IMR-90 (cell line): ENCODE measurements around the gene XRCC3. TPM values are rescaled to one million over a fixed set of nuclear protein-coding genes. Genes with fewer than 3 reads are reported as not detected.

Experiments used
- ATAC-seq: fragments of 200-7000 bp; cut with Tn5 transposase; 2 replicates; pipeline ENCODE4 v1.9.1; 2020; ENCODE audit warnings: low read depth, mild to moderate bottlenecking, moderate library complexity
- BruUV-seq: library from RNA; stranded (reverse); fragments of 400-500 nt; replicated peaks from 2 replicates; lab custom pipeline; 2021; lab: Mats Ljungman, UMichigan
- CTCF ChIA-PET: fragments of 300-600 bp; formaldehyde crosslinking; extraction: SDS; loops from one replicate; lab custom pipeline; 2021; ENCODE audit warnings: antibody characterized with exemption; lab: Yijun Ruan, JAX
- POLR2A ChIA-PET: fragments of 300-600 bp; sonication (Branson Sonifier 250); formaldehyde crosslinking; loops from one replicate; lab custom pipeline; 2022; ENCODE audit warnings: antibody characterized with exemption; ENCODE audit not compliant: unreplicated experiment; lab: Charles Lee
- DNase-seq: peaks from one replicate; pipeline ENCODE4 v3.0.0; 2013
- H2AFZ ChIP-seq: replicated peaks from 2 replicates; pipeline ENCODE3; 2013; ENCODE audit warnings: low read length, mild to moderate bottlenecking; ENCODE audit not compliant: poor library complexity
- H2AK5ac ChIP-seq: 2 replicates; pipeline ENCODE4 v1.6.1; 2013; ENCODE audit warnings: low read depth, low read length, inconsistent platforms
- H2AK9ac ChIP-seq: replicated peaks from 2 replicates; pipeline ENCODE3; 2013; ENCODE audit warnings: mild to moderate bottlenecking, low read depth, low read length, moderate library complexity; ENCODE audit not compliant: poor library complexity
- H2BK120ac ChIP-seq: 2 replicates; pipeline ENCODE4 v1.6.1; 2013; ENCODE audit warnings: low read depth, low read length, inconsistent platforms
- H2BK15ac ChIP-seq: 3 replicates; pipeline ENCODE4 v1.6.1; 2013; ENCODE audit warnings: low read depth, low read length, inconsistent platforms
- H2BK20ac ChIP-seq: 2 replicates; pipeline ENCODE4 v1.6.1; 2013; ENCODE audit warnings: low read depth, mild to moderate bottlenecking, inconsistent platforms, low read length, moderate library complexity
- H2BK5ac ChIP-seq: 2 replicates; pipeline ENCODE4 v1.6.1; 2013; ENCODE audit warnings: mild to moderate bottlenecking, low read depth, low read length, inconsistent platforms; ENCODE audit not compliant: poor library complexity, severe bottlenecking
- H3K14ac ChIP-seq: replicated peaks from 2 replicates; pipeline ENCODE4 v1.6.1; 2013; ENCODE audit warnings: low read depth, low read length, inconsistent platforms
- H3K18ac ChIP-seq: 2 replicates; pipeline ENCODE4 v1.6.1; 2013; ENCODE audit warnings: low read depth, low read length, control low read depth
- H3K23ac ChIP-seq: 2 replicates; pipeline ENCODE4 v1.6.1; 2013; ENCODE audit warnings: low read depth, low read length, inconsistent platforms
- H3K27ac ChIP-seq: 2 replicates; pipeline ENCODE4 v1.5.1; 2013; ENCODE audit warnings: mild to moderate bottlenecking, control low read depth, low read length; ENCODE audit not compliant: insufficient read depth
- H3K27me3 ChIP-seq: 2 replicates; pipeline ENCODE4 v1.6.1; 2013; ENCODE audit warnings: low read length; ENCODE audit not compliant: control insufficient read depth, insufficient read depth
- H3K36me3 ChIP-seq: 2 replicates; pipeline ENCODE4 v1.6.1; 2013; ENCODE audit warnings: low read length, mixed read lengths; ENCODE audit not compliant: control insufficient read depth, insufficient read depth
- H3K4ac ChIP-seq: 2 replicates; pipeline ENCODE4 v1.6.1; 2013; ENCODE audit warnings: low read depth, low read length, inconsistent platforms
- H3K4me1 ChIP-seq: 2 replicates; pipeline ENCODE4 v1.6.1; 2013; ENCODE audit warnings: low read length, mixed read lengths; ENCODE audit not compliant: control insufficient read depth, insufficient read depth
- H3K4me2 ChIP-seq: 2 replicates; pipeline ENCODE4 v1.6.1; 2013; ENCODE audit warnings: low read depth, mild to moderate bottlenecking, control low read depth, low read length, moderate library complexity
- H3K4me3 ChIP-seq: 2 replicates; pipeline ENCODE4 v1.5.1; 2013; ENCODE audit warnings: low read depth, mild to moderate bottlenecking, control low read depth, low read length, moderate library complexity; ENCODE audit not compliant: insufficient read depth
- H3K56ac ChIP-seq: 2 replicates; pipeline ENCODE4 v1.6.1; 2013; ENCODE audit warnings: low read length, inconsistent platforms; ENCODE audit not compliant: insufficient read depth; ENCODE audit errors: extremely low read depth
- H3K79me1 ChIP-seq, 2 experiments: 2 replicates each; pipeline ENCODE4 v1.6.1; 2013; ENCODE audit warnings: low read length in 2 of 2, inconsistent platforms in 1 of 2, low read depth in 1 of 2
- H3K9ac ChIP-seq: 2 replicates; pipeline ENCODE4 v1.6.1; 2013; ENCODE audit warnings: low read depth, low read length, control low read depth
- H3K9me1 ChIP-seq: 2 replicates; pipeline ENCODE4 v1.6.1; 2013; ENCODE audit warnings: low read length, inconsistent platforms; ENCODE audit not compliant: insufficient read depth
- H3K9me3 ChIP-seq: 2 replicates; pipeline ENCODE4 v1.6.1; 2013; ENCODE audit warnings: low read length; ENCODE audit not compliant: control insufficient read depth, insufficient read depth
- H4K20me1 ChIP-seq: 2 replicates; pipeline ENCODE4 v1.6.1; 2013; ENCODE audit warnings: low read length, inconsistent platforms; ENCODE audit not compliant: insufficient read depth
- H4K5ac ChIP-seq: 2 replicates; pipeline ENCODE4 v1.6.1; 2013; ENCODE audit warnings: mild to moderate bottlenecking, low read depth, low read length, control low read depth
- H4K8ac ChIP-seq, 2 experiments: 2 replicates each; pipeline ENCODE4 v1.6.1; 2013; ENCODE audit warnings: low read depth in 2 of 2, low read length in 2 of 2, control low read depth in 1 of 2, inconsistent platforms in 1 of 2
- H4K91ac ChIP-seq: 2 replicates; pipeline ENCODE4 v1.6.1; 2013; ENCODE audit warnings: low read depth, low read length, inconsistent platforms; ENCODE audit not compliant: insufficient read depth
- BHLHE40 ChIP-seq: fragments of 150-350 bp; IDR thresholded peaks from 2 replicates; pipeline ENCODE4 v1.6.1; 2016; ENCODE audit warnings: mild to moderate bottlenecking, low read depth, low read length
- CHD1 ChIP-seq: IDR thresholded peaks from 2 replicates; pipeline ENCODE4 v1.6.1; 2012; ENCODE audit warnings: low read depth, low read length, improper control_type of control experiment
- CTCF ChIP-seq: conservative IDR thresholded peaks from 2 replicates; pipeline ENCODE4 v1.5.1; 2012; ENCODE audit warnings: mild to moderate bottlenecking, low read depth, low read length, improper control_type of control experiment
- FOS ChIP-seq: fragments of 150-350 bp; IDR thresholded peaks from 2 replicates; pipeline ENCODE4 v1.6.1; 2016; ENCODE audit warnings: low read depth, low read length
- MAFK ChIP-seq: IDR thresholded peaks from 2 replicates; pipeline ENCODE4 v1.6.1; 2012; ENCODE audit warnings: low read depth, low read length, improper control_type of control experiment
- MAZ ChIP-seq: IDR thresholded peaks from 2 replicates; pipeline ENCODE4 v1.6.1; 2012; ENCODE audit warnings: low read depth, mild to moderate bottlenecking, low read length, improper control_type of control experiment, moderate library complexity, borderline replicate concordance
- MXI1 ChIP-seq: IDR thresholded peaks from 2 replicates; pipeline ENCODE4 v1.6.1; 2012; ENCODE audit warnings: low read depth, mild to moderate bottlenecking, low read length, moderate library complexity, borderline replicate concordance
- NFE2L2 ChIP-seq: fragments of 150-350 bp; IDR thresholded peaks from 2 replicates; pipeline ENCODE4 v1.6.1; 2016; ENCODE audit warnings: low read depth, mild to moderate bottlenecking, low read length
- POLR2A ChIP-seq: IDR thresholded peaks from 2 replicates; pipeline ENCODE4 v1.6.1; 2012; ENCODE audit warnings: mild to moderate bottlenecking, low read depth, low read length
- RAD21 ChIP-seq: IDR thresholded peaks from 2 replicates; pipeline ENCODE4 v1.6.1; 2012; ENCODE audit warnings: low read length, improper control_type of control experiment
- RCOR1 ChIP-seq: IDR thresholded peaks from 2 replicates; pipeline ENCODE4 v1.6.1; 2012; ENCODE audit warnings: mild to moderate bottlenecking, low read length, improper control_type of control experiment; ENCODE audit not compliant: insufficient replicate concordance
- RFX5 ChIP-seq: IDR thresholded peaks from 2 replicates; pipeline ENCODE4 v1.8.0; 2012; ENCODE audit warnings: low read depth, mild to moderate bottlenecking, low read length, moderate library complexity
- SMC3 ChIP-seq: fragments of 150-350 bp; IDR thresholded peaks from 2 replicates; pipeline ENCODE4 v1.6.1; 2016; ENCODE audit warnings: low read depth, mild to moderate bottlenecking, antibody characterized with exemption, low read length, moderate library complexity
- WGBS, 2 experiments: methylation state at CpG; one replicate each; pipeline versions ENCODE4 v1.1.5 to v1.1.7; 2013; ENCODE audit warnings: missing lambda C conversion rate in 2 of 2; ENCODE audit not compliant: insufficient read length in 1 of 2; ENCODE audit errors: extremely low coverage in 2 of 2; 5-methylcytosine and 5-hydroxymethylcytosine counted together
- dilution Hi-C: fragments of 300-500 bp; cut with HindIII; formaldehyde crosslinking; loops from one replicate; pipeline ENCODE4 v1.14.3; 2018; ENCODE audit warnings: low sequenced_read_pairs; ENCODE audit not compliant: unreplicated experiment
- in situ Hi-C: fragments of 300-500 bp; cut with MboI; formaldehyde crosslinking; loops from 3 replicates; pipeline ENCODE4 v1.14.3; 2019; ENCODE audit warnings: low sequenced_read_pairs, inconsistent platforms, mixed read lengths
- intact Hi-C: fragments of 100-400 bp; cut with micrococcal nuclease; formaldehyde crosslinking; loops from 2 replicates; pipeline ENCODE4 v1.10.0; 2022
- polyA plus RNA-seq, 3 experiments: library from polyadenylated mRNA; depleted of rRNA; stranded (reverse); fragments of >200 nt; gene quantifications; 2 replicates each; pipeline ENCODE4 v1.2.3, GENCODE V29; 2012; ENCODE audit warnings: low replicate concordance in 1 of 3
- total RNA-seq: library from RNA; depleted of rRNA; stranded (reverse); fragments of >200 nt; gene quantifications from 2 replicates; pipeline ENCODE4 v1.2.3, GENCODE V29; 2012
- TF ChIP-seq, protein P1 (sequence below): fragments of 150-350 bp; IDR thresholded peaks from 2 replicates; pipeline ENCODE4 v1.6.1; 2017; ENCODE audit warnings: mild to moderate bottlenecking, antibody characterized with exemption, low read length, low read depth
- TF ChIP-seq, protein P2 (sequence below): fragments of 150-350 bp; IDR thresholded peaks from 2 replicates; pipeline ENCODE4 v1.6.1; 2016; ENCODE audit warnings: low read depth, mild to moderate bottlenecking, low read length, moderate library complexity, borderline replicate concordance

Gene XRCC3
- total and polyA plus RNA-seq, 2 of the 4 experiments (the other 2 are of a cell fraction): 8.1 to 9.5 TPM

DNA sequence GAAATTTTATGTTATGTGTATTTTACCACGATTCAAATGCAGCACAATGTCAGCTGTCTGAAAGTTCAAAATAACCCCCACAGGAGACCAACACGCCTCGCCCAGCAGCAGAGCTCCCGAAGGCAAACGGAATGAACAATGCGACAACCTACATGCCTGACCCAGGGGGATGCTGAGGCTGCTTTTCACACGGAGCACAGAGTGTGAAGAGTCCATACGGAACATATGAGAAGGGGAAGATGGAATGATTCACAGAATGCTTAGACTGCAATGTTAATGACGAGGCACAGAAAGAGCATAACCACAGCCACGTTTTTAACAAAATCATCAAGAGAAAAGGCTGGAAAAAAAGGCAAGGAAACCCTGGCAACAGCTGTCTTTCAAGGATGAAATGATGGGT lies 22.9 kb upstream of the XRCC3 start:
- H3K9me1 ChIP-seq: peaks cover 7% of the 10 kb centered on the region; the same call in 1 of the 2 replicates
- no peak overlapping the region for H2AFZ ChIP-seq
- H3K4ac ChIP-seq: no peak overlapping the region
- no peak overlapping the region for H3K27ac ChIP-seq
- no peak overlapping the region for H3K4me2 ChIP-seq
- no peak overlapping the region for H4K91ac ChIP-seq
- peaks cover 13% of the 10 kb centered on the region for H3K36me3 ChIP-seq
- ChIA-PET POLR2A (interaction anchor here (0.5 kb wide), 1 partner anchor 33 kb away, joined by 14 read pairs; no protein-coding TSS in a partner anchor), CTCF (no interaction called here)
- H3K56ac ChIP-seq: no peak overlapping the region
- H4K20me1 ChIP-seq: no peaks in the 10 kb centered on the region
- WGBS, 2 experiments: 100% methylated on average over 2 of the region's 10 CpGs; no CpG with 5 or more reads in 1 of the 2 experiments
- TF ChIP-seq RCOR1 (no peak), SMC3 (no peak), POLR2A (no peak), MAFK (no peak), FOS (no peak), RFX5 (no peak), NFE2L2 (no peak), MXI1 (no peak), BHLHE40 (no peak), CHD1 (no peak), CTCF (no peak), MAZ (no peak), RAD21 (no peak)
- TF ChIP-seq, protein P1, sequence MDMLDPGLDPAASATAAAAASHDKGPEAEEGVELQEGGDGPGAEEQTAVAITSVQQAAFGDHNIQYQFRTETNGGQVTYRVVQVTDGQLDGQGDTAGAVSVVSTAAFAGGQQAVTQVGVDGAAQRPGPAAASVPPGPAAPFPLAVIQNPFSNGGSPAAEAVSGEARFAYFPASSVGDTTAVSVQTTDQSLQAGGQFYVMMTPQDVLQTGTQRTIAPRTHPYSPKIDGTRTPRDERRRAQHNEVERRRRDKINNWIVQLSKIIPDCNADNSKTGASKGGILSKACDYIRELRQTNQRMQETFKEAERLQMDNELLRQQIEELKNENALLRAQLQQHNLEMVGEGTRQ: no peak
- TF ChIP-seq, protein P2, sequence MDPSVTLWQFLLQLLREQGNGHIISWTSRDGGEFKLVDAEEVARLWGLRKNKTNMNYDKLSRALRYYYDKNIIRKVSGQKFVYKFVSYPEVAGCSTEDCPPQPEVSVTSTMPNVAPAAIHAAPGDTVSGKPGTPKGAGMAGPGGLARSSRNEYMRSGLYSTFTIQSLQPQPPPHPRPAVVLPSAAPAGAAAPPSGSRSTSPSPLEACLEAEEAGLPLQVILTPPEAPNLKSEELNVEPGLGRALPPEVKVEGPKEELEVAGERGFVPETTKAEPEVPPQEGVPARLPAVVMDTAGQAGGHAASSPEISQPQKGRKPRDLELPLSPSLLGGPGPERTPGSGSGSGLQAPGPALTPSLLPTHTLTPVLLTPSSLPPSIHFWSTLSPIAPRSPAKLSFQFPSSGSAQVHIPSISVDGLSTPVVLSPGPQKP: no peak
- 0 out of 4 replicates have a peak, but pooled peaks cover 0 to 2% of the 10 kb centered on the region in 2 experiments for H3K79me1 ChIP-seq
- no peaks in the 10 kb centered on the region for H3K27me3 ChIP-seq
- peaks cover 2% of the 10 kb centered on the region; the same call in 1 of the 2 replicates for H3K4me1 ChIP-seq
- intact Hi-C loops: no loop called here
- H3K18ac ChIP-seq: no peak overlapping the region
- H3K9me3 ChIP-seq: no peaks in the 10 kb centered on the region
- no peak overlapping the region for H3K14ac ChIP-seq
- H3K23ac ChIP-seq: no peak overlapping the region
- dilution Hi-C loops: no loop called here
- no peak overlapping the region for H2BK5ac ChIP-seq
- H3K4me3 ChIP-seq: no peak overlapping the region
- H3K9ac ChIP-seq: no peak overlapping the region
- ATAC-seq: no peak
- no peak overlapping the region for H4K8ac ChIP-seq
- no TSS peak for BruUV-seq
- no peak overlapping the region for H2AK5ac ChIP-seq
- in situ Hi-C loops: no loop called here
- no peak overlapping the region for H4K5ac ChIP-seq
- H2BK120ac ChIP-seq: no peak overlapping the region
- DNase-seq: no peak
- H2BK15ac ChIP-seq: no peak overlapping the region
- no peak overlapping the region for H2AK9ac ChIP-seq
- no peak overlapping the region for H2BK20ac ChIP-seq
